ENCODE results near the gene TRAPPC2L.
A peak's percentile ranks its signal among the peaks of the same experiment; 100 is the strongest.

Gene TRAPPC2L, protein sequence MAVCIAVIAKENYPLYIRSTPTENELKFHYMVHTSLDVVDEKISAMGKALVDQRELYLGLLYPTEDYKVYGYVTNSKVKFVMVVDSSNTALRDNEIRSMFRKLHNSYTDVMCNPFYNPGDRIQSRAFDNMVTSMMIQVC

DNA sequence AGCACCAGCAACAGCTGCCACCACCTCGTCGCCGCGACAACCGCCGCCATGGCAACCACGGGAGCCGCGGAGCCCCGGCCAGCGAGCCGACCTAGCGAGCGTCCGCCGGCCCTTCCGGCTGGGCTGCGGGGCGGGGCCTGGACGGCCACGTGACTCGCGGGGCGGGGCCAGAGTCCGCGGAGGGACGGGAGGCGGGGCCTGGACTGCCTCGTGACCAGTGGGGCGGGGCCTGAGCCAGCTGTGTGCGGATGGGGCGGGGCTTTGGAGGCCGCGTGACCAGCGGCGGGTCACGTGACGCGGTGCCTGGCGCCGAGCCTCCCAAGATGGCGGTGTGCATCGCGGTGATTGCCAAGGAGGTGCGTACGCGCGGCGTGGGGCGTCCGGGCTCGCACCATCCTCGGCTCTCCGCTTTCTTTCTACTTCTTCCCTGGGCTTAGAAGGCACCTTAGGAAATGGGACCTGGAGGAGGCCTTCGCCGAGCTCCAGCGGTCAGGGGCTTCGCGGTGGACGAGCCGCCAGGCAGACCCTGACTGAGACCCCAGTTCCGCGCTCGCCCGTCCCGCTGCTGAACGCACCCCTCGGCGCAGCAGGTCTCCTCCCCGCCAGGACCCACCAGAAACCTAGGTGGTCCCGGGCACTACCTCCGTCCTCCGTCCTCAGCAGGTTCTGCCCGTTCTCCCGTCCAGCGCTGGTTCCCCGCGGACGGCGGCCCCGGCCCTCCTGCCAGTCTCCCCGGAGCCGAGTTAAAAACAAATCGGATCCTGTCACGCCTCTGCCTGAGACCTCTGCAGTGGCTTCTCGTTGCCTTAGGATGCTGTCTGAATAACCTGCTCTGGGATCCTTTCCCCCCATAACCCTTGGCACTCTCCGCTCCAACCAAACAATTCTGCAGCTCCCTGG is at the start of gene TRAPPC2L, which contains the start of gene GALNS:
Gene TRAPPC2L (plus strand): TSS at position 300 of the 900 bp plus-strand sequence. CDS start 24 bp downstream, at position 324.
Gene GALNS (minus strand): TSS at position 120 of the 900 bp plus-strand sequence. CDS start 70 bp downstream, at position 50.
- DNase-seq (ENCODE audit: low spot score) = peak; percentile 100

DNA sequence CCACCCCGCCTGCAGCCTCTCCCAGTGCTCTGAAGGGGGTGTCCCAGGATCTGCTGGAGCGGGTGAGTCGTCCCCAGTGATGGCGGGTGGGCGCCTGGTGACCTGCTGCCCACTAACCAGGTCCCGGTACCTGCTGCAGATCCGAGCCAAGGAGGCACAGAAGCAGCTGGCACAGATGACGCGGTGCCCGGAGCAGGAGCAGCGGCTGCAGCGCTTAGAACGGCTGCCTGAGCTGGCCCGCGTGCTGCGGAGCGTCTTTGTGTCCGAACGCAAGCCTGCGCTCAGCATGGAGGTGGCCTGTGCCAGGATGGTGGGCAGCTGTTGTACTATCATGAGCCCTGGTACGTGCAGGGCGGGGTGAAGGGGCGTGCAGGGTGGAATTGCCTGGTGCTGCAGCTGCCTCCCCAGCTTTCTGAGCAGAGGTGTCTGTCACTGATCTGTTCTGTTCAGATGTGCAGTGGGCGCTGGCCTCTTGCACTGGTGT is 49.7 kb upstream of the TRAPPC2L start:
- no peak for DNase-seq (ENCODE audit: low spot score)

DNA sequence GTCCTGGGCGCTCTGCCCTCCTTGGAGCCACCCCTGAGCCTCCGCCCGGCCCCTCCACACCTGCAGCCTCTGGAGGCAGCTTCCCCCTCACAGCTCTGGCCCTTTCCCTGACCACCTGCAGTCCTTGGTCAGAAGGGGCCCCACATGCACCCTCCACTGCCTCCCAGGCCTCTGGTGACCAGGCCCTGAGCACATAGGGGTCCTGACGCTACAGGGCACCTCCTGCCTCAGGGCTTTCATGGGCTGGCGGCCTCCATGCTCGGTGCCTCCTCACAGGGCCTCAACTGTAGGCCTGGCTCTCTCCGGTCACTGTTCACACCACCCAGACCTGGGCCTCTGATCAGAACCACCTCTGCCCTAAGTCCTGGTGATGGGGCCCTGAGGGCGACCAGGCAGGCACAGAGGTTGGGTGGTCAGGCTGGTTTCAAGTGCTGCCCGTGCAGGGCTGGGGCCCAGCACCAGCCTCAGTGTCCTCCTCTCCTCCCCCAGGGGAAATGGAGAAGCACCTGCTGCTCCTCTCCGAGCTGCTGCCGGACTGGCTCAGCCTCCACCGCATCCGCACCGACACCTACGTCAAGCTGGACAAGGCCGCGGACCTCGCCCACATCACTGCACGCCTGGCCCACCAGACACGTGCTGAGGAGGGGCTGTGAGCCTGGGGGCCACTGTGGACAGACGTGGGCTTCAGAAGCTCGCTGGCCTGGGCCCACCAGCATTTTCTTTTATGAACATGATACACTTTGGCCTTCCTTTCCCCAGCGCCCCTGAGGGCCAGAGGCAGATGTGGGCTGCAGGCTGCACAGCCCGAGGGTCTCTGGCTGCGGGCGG is 49.1 kb upstream of the TRAPPC2L start:
- DNase-seq (ENCODE audit: low spot score) = no peak

DNA sequence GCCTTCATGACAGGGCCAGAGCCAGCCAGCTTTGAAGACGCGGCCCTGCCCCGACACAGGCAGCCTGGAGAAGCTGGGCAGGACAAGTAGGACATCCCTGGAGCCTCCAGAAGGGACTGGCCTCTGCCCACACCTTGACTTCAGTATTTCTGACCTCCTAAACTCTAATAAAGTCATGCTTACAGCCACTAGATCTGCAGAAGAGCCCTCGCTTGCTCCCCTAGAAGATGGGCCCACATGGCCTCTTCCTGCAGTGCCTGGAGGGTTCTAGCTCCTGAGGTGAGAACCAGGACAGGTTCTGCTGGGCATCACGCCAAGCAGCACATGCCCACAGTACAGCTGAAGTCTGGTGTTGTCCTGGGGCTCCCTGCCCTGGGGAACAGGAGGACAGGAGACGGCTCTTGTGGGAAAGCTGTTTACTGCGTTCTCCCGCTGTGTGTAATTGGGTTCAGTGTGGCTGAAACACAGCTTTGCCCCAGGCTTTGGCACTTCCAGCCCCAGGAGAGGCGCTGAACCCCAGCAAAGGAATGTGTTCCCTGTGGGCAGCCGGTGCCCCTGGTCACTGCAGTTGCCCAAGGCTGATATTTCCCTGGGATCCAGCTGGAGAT is 47.8 kb upstream of the TRAPPC2L start:
- DNase-seq (ENCODE audit: low spot score) = no peak

DNA sequence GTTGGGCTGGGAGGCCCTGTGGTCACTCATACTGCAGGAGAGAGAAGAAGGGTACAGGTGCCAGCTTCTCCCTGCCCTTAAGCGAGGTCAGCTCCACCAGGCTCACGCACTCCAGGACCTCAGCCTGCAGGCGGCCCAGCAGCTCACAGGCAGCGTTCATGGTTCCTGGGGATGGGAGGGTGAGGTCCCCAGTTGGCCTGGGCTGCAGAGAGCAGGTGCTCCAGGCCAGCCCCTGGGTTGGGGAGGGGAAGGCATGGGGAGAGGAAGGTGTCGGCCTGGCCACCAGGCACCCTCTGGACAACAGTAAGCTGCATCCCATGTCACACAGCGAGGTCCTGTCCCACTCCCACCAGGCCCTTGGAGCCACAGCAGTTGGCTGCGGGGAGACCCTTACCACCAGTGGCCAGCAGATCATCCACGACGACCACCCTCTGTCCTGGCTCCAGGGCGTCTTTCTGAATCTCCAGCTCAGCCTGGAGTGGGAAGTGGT is 47.2 kb upstream of the TRAPPC2L start:
- no peak for DNase-seq (ENCODE audit: low spot score)

DNA sequence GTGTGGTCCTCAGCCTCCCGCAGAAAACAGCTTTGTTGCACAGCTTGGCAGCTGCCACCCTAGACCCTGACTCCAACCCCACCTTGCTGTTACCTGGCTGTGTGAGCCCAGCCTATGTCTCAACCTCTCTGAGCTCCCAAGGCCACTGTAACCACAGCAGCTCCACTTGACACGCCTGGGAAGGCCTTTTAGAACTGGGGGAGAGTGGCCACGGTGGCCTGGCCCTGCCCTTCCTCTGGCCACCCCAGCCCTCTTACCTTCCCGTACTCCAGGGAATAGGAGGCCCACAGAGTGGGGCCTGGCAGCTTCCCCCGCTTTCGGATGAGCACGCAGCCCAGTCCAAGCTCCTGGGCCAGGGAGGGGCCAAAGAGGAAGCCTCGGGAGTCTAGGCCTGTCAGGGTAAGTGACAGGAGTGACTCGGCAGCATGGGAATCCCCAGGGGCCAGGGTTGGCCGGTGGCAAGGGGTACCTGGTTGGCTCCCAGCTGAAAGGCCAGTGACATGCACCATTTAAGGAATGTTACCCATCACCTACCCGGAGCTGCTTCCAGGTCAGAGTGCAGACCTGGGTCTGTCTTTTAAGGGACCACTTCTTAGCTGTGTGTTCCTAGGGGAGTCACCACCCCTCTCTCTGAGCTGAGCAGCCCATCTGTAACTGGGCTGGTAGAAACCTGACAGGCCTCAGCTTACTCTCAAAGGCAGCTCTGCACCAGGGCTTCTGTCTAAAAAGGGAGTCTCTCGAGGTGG is 46.6 kb upstream of the TRAPPC2L start:
- no peak for DNase-seq (ENCODE audit: low spot score)

DNA sequence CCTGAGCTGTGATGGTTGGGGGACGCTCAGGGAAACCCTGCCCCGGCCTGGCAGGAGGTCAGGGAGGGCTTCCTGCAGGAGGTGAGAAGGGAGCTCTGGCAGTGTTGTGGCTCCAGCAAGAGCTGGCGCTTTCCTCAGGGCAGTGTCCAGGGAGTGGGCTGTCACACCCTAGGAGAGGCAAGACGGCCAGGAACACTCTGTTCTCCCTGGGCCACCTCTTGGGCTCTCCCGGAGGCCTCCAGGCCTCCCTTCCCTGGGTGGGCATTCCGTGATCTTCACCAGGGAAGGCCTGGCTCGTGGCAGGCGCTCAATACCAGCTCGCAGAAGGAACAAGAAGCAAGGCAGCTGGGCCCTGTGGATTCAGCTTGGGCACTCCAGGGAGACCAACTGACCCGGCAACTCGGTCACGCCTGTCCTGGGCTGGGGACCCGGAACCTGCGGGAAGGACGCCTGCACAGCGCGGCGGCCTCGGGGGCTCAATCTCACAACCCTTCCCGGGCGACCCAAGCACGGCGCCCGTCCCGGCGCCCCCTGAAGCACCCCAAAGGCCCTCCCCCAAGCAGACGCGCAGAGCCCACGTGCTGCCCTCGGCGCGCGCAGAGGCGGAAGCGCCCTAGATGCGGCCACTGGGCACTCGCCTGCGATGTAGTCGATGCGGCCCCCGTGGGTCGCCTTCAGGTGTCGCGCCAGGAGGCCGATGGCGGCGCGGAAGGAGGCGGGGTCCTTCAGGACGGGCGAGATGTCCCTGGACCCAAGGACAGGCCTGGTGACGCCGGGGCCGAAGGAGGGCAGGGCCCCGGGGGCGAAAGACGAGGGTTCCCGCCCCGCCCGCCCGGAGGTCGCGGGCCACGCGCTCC is 45.8 kb upstream of the TRAPPC2L start:
- peak; percentile 82 for DNase-seq (ENCODE audit: low spot score)

DNA sequence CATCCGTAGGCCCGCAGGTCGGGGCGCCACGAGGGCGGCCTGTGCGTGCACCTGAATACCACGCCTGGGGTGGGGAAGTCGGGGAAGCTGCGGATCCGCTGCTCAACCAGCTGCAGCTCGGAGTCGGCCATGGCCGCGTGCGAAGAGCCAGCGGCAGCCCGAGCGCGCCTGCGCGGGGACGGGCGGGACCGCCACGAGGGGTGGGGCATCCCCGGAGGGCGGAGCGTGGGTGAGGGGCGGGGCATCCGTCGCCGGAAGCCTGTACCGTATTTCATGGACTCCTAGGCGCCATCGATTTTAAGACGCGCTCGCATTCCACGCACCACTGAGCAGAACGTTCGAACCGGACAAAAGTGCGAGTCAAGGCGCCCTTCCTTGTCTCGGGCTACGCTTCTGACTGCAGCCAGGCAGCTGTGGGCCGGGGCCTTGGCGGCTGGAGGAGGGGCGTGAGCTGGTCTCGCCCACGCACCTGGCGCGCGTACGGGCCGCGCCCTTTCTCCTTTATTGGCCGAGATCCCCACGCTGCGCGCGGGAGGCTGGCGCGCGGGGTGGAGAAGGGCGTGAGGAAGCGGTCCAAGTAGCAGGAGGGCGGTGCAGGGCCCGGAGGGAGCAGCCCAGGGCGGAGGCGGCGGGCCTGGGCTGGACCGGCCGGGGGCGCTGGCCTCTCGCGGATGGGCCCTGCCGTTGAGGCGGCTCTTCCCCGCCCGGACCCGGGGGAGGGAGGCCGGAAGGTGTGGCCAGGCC is 45.0 kb upstream of the TRAPPC2L start, which contains the start of gene APRT:
Gene APRT (minus strand): TSS at position 160 of the 744 bp plus-strand sequence. CDS start 29 bp downstream, at position 131.
- peak; percentile 100 for DNase-seq (ENCODE audit: low spot score)

DNA sequence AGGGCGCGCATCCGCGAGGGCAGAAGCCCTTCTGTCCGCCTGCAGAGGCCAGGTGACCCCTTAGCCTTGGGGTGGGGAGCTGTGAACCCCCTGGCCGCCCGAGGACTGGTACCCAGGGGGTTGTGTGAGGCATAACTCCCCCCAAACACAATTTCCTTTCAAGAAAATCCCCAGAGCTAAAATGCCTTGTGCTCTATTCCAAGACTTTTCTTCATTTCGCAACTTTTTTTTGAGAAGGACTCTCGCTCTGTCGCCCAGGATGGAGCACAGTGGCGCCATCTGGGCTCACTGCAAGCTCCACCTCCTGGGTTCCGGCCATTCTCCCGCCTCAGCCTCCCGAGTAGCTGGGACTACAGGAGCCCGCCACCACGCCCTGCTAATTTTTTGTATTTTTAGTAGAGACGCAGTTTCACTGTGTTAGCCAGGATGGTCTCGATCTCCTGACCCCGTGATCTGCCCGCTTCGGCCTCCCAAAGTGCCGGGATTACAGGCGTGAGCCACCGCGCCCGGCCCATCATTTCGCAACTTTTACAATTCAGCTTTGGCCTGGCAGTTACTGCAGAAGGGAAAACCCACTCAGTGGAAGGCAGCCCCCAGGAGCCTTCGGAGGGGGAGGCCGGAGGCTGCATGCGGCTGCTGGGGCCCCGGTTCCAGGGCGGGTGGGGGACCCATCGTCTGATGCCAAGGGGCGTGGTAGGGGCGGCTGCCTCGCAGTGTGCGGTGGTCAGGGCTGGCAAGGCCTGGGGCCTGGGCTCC is 44.2 kb upstream of the TRAPPC2L start:
- no peak for DNase-seq (ENCODE audit: low spot score)

DNA sequence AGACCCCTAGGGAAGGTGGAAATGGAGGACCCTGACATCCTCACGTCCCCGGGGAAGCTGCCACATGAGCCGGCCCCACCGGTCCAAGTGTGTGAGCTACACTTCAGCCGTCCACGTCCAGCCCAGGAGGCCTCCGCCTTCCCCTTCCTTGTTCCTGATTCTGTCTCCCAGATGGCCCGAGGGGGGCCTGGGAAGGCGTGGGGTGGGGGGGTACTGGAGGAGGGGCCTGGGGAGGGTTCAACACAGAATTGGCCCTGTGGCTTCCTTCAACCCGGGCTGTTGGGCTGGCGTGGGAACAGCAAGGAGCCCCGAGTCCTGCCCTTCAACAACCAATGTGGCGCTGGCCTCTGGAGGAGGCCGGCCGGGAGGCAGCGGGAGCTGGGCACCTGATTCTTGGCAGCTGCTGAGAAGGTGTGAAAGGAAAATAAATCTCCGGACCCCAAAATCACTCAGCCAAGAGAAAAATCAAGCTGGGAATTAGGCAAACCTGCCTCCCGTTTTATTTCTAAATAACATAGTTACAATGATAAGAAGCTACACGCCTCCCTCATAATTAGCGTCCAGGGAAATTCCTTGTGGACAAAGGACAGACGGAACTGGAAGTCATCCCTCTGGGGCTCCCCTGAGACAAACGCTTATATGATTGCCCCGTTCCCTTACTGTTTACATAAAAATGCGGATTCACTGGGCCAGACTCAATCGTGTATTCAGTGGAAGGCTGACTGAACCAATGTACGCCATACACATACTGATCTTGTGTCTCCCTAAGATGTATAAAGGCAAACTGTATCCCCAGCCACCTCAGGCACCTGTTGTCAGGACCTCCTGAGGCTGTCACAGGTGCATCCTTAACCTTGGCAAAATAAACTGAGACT is 43.4 kb upstream of the TRAPPC2L start:
- no peak for DNase-seq (ENCODE audit: low spot score)

DNA sequence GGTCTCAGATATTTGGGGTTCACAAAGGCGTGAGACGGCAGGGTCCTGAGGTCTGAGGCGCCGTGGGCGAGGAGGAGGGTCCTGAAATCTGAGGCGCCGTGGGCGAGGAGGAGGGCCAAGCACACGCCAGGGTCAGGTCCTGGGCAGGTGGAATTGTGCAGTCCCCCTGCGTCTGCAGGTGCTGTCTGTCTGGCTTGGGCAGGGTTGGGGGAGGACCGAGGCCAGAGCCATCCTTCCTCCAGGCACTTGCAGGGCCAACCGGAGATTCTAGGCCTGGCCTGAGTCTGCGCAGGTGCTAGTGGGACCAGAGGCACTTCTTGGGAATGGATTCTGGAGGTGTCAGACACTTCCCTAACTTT is 42.8 kb upstream of the TRAPPC2L start:
- no peak for DNase-seq (ENCODE audit: low spot score)

DNA sequence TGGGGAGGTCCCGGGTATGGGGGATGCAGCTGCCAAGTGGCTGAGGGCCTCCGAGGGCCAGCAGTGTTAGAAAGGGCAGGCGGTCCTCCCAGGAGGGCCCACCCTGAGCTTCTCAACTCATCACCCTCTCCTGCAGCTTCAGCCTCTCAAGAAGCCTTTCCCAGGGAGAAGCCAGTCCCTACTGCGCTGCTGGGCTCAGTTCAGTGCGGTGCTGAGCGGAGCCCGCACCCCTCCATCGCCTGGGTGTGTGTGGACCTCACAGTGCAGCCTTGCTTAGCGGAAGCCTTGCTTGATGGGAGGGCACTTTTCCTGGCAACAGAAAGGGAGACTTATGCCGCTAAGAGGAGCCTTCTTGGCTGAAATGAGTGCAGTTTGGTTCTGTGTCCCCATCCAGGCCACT is 41.7 kb upstream of the TRAPPC2L start:
- DNase-seq (ENCODE audit: low spot score) = no peak

DNA sequence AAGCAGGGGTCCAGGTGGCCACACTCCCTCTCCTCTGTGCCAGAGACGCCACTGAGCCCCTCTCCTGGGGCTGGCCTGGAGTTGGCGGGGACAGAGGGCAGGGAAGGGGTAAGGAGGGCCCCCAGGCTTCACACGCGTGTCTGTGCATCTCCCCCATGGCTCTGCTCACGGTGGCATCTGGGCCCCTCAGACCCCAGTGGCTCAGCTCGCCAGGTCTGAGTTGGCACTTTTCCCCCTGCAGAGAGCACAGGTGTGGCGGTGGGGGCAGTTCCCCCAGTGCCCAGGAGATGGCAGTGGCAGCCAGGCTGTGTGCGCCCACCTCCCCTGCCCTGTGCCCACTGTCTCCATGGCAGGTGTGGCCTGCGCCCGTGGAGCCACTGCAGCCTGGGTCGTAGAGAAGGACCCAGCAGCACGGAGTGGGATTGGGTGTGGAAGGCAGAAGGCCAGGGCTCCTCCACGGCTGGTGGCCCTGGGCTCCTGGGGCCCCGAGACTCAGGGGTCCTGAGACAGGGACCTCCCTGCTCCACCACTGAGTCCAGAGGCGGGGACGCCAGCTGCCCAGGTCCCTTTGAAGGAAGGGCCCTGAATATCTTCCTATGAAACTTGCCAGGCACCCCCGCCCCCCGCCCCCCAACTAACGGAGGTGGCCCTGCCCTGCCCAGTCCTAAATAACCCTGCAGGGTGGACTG is 40.9 kb upstream of the TRAPPC2L start:
- no peak for DNase-seq (ENCODE audit: low spot score)

DNA sequence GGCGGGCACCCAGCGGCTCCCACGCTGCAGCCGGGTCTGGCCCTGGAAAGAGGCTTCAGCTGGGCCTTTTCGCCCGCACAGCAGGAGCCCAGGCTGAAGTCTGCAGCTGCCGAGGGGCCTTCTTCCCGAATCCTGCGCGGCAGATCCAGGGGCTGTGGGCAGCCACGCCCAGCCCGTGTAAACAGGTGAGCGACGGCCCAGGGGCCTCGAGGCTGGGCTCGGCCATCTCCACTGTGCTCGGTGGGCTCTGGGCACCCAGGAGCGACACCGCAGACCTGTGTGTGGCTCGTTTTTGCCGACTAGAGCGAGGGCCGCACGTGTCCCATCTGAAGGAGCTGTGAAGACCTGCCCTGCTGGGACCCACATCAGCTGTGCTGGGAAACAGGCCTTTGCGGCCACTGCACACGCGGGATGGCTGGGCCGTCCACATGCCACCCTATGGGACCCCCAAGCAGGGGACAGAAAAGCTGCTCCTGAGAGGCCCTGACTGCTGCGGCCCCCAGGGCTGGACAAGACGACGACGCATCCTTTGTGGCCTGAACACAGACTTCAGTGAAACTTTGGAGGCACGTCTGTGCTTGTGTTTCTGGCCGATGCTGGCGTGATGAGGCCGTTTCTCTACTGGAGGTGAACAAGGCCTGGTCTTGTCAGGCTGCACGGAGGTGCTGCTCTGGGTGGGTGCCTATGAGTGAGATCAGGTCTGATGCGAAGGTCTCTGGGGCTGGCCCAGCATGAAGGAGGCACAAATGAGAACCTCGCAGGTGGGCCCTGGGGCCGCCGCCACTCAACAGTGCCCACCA is 40.0 kb upstream of the TRAPPC2L start:
- no peak for DNase-seq (ENCODE audit: low spot score)

DNA sequence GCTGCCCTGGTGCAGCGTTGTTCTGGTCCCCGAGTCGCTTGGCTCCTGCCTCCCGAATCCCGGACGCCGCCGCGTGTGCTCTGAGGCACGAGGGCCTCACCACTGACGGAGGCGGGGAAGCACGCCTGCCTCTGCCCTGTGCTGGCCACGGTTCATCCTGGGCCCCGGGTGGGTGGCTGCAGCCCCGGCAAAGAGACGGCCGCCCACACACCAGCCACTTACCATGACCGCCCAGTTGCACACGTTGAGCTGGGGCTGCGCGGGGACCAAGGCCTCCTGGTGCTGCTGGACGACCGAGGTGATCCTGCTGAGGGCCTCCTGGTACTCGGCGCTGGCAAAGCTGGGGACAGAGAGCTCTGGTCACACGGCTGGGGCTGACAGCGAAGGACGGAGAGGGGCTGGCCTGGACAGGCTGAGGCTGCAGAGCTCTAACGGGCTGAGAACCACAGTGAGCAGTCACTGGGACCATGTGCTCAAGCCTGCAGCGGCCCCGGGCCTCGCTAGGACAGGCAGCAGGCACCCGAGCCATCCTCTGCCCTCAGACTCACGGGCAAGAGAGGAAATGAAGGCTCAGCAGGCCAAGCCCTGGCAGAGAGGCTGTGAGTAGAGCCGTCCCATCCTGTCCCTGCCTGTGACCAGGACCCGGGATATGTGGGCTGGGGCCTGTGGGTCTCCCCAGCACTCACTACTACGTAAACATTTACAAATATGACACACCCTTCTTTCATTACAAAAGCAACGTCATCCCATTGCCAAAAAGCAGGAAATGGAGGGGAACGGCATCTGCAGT is 38.9 kb upstream of the TRAPPC2L start:
- no peak for DNase-seq (ENCODE audit: low spot score)
